Epithelial cell of proximal tubule (primary cell): ENCODE measurements around the gene WDFY3. TPM values are rescaled to one million over a fixed set of nuclear protein-coding genes. Genes with fewer than 3 reads are reported as not detected.

ENCODE experiments used
- DNase-seq: peaks from one replicate; pipeline ENCODE4 v3.0.0-alpha.2; 2011; ENCODE audit warnings: low read depth
- H3K4me3 ChIP-seq: 2 replicates; pipeline ENCODE4 v1.5.1; 2011; ENCODE audit warnings: low read depth, mild to moderate bottlenecking, low read length
- total RNA-seq: library from RNA; depleted of rRNA; stranded (reverse); fragments of >200 nt; gene quantifications from 2 replicates; pipeline ENCODE4 v1.2.3, GENCODE V29; 2015
- TF ChIP-seq, protein P1 (sequence below): conservative IDR thresholded peaks from 2 replicates; pipeline ENCODE4 v1.5.1; 2012; ENCODE audit warnings: low read depth, mild to moderate bottlenecking, low read length

The WDFY3 gene
- total RNA-seq, 1 donor from 2014 or later, result 35.1 TPM

DNA sequence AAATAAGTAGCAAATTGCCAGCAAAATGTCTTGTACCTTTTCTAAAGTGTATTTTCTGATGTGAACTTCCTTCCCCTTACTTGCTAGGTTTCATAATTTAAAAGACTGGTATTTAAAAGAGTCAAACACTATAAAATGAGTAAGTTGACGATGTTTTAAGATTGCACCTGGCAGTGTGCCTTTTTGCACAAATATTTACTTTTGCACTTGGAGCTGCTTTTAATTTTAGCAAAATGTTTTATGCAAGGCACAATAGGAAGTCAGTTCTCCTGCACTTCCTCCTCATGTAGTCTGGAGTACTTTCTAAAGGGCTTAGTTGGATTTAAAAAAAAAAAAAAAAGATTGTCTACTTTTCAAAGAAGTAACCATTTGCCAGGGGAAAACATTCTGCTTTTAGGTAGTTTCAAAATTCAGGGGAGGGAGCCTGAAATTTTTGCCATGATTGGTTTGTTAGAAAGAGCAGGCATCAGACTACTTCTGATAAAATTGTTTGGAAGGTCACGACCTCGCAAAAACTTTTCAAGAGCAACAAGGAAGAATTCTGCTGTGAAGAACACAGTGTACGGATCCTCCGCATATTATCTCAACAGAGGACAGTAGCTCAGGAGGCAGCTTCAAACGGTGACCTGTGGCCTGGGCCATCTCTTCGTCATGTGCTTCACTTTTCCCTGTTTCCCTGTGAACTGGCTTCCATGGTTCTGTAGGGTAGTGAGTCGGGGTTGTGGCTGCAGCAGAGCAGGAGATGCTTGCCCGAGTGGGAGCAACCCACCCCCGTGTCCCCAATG, 317.4 kb downstream of the WDFY3 start:
- no peak overlapping the region for H3K4me3 ChIP-seq
- TF ChIP-seq, protein P1, sequence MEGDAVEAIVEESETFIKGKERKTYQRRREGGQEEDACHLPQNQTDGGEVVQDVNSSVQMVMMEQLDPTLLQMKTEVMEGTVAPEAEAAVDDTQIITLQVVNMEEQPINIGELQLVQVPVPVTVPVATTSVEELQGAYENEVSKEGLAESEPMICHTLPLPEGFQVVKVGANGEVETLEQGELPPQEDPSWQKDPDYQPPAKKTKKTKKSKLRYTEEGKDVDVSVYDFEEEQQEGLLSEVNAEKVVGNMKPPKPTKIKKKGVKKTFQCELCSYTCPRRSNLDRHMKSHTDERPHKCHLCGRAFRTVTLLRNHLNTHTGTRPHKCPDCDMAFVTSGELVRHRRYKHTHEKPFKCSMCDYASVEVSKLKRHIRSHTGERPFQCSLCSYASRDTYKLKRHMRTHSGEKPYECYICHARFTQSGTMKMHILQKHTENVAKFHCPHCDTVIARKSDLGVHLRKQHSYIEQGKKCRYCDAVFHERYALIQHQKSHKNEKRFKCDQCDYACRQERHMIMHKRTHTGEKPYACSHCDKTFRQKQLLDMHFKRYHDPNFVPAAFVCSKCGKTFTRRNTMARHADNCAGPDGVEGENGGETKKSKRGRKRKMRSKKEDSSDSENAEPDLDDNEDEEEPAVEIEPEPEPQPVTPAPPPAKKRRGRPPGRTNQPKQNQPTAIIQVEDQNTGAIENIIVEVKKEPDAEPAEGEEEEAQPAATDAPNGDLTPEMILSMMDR, result no peak
- DNase-seq, result no peak

DNA sequence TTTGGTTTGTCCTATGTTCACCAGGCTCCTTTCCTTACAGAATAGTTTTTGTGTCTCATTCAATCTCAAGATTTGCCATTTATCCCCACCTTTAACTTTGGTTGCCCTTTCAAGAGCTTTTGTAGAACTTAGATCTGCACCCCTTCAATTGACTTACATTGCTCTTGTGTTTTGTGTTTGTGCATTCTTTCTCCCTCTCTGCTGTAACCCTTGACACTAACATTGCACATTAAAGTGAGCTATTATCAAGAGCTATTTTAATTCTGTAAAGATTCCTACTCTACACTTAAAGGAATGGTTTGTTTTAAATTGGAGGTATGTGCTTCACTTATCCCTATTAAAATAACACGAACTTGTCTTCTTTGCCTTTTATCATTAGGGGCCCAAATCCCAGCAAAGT, 318.3 kb downstream of the WDFY3 start:
- no peak overlapping the region for H3K4me3 ChIP-seq
- DNase-seq, result no peak
- TF ChIP-seq, protein P1, result no peak

DNA sequence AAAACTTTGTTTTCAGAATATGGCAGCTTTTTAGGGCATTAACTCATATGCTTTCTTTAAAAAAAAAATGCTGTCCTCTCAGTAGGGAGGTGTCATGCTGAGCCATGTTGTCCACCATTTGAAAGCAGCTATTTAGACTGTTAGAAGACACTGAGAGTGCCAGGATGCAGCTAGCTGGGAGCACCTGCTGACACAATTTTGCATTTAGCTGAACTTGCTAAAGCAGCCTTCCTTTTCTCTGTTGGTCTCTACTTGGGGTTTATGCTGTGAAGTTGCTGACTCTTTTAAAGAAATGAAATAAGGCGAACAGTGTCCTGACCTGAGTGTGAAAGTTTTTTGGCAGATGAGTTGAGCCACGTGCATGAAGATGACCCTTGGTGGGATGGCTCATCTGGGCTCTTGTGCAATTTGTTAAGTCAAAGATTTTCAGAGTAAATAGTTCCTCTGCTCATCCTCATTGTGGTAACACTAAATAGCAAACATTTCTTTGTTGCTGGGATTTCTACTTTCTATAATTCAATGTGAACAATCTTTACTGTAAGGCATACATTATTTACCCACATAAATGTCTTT, 319.1 kb downstream of the WDFY3 start:
- DNase-seq, result no peak
- TF ChIP-seq, protein P1, result no peak
- H3K4me3 ChIP-seq, result no peak overlapping the region

DNA sequence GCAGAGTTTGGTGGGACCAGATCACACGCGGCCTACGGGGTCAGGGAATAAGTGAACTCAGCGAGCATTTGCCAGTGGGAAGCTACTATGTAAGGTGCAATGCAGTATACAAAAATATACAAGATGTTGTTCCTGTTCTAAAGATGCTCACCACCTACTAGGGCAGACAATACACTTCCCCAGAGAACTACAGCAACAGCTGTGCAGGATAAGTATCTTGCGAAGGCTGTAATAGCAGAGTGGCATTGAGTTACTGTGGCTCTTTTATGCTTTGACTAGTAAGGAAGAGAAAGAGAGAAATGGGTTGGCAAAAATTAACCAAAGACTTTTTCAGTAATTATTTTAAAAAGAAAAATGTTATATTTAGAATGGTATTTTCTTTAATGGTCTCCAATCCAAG, 322.4 kb downstream of the WDFY3 start:
- DNase-seq, result no peak

DNA sequence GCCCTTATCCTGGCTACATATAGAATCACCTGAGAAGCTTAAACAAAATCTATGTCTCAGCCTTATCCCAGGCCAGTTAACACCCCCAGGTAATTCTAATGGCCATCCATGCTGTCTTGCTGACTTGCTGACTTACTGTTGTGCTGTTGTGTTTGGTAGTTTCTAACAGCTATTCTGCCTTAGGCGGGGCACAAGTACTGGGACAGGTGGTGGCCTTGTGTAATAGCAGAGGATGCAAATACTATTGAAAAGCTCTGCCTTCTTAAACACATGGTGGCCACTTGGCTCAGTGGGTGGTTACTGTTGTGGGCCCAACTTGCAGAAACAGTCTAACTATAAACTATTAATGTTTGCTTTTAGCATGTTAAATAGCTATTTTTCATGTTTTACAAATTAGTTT, 327.3 kb downstream of the WDFY3 start:
- TF ChIP-seq, protein P1, result no peak
- no peak for DNase-seq
- no peak overlapping the region for H3K4me3 ChIP-seq

More for the DNA sequence above, 322.4 kb downstream of the WDFY3 start:
- TF ChIP-seq, protein P1, result no peak
- no peak overlapping the region for H3K4me3 ChIP-seq

DNA sequence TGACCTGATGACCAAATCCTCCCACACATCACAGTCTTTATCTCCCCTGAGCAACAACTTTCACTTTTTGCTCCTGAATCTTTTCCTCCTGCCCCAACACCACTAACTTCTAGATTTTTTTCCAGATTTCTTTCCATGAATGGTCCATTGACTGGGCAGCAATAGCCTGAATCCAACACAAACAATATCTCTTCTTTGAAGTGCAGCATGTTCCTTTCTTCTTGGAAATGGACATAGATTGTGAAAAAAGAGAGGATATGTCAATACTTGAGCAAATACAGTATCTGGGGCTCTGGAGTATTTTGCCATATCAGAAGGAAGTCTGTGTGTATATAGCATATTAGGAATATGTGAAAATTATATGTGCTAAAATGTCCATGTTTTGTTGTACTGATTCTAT, 328.4 kb downstream of the WDFY3 start:
- H3K4me3 ChIP-seq, result no peak overlapping the region
- TF ChIP-seq, protein P1, result no peak
- DNase-seq, result no peak

DNA sequence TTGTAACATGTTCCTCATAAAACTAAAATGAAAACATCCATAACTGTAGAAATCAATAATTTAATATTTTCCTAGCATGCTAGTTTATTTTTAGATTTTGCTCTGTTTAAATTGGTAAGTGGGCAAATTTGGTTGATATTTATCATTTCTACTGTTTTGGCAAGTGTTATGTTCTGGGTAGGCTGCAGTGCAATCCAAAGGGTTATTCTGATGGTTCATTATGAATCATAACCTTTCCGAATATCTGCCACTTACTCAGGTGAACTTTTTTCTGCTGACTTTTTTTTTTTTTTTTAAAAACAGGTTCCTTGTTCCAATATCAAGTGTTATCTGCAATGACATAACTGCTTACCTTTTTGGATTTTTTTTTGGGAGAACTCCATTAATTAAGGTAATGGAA, 331.5 kb downstream of the WDFY3 start:
- TF ChIP-seq, protein P1, result no peak
- no peak overlapping the region for H3K4me3 ChIP-seq
- no peak for DNase-seq
